NCI-H524 treated with DMSO at 0.1 percent for 48 hours (cell line): Measurements from ENCODE around the gene HMOX2.

ENCODE experiments used
- DNase-seq: peaks from one replicate; lab custom pipeline; 2025; lab: John Stamatoyannopoulos, UW

Gene HMOX2

GRCh38 chr16:4525069-4525468 lies 48.9 kb downstream of the HMOX2 start:
- no peak for DNase-seq

GRCh38 chr16:4525634-4526277 lies 49.6 kb downstream of the HMOX2 start:
- no peak for DNase-seq

- DNase-seq, result no peak
Observed at GRCh38 chr16:4529085-4530060, 53.2 kb downstream of the HMOX2 start.

GRCh38 chr16:4531811-4532210 lies 55.6 kb downstream of the HMOX2 start:
- DNase-seq, result no peak

- no peak for DNase-seq
Observed at GRCh38 chr16:4532238-4532637, 56.0 kb downstream of the HMOX2 start.

GRCh38 chr16:4533490-4533889 lies 57.3 kb downstream of the HMOX2 start:
- DNase-seq, result no peak

- no peak for DNase-seq
Observed at GRCh38 chr16:4534151-4534790, 58.1 kb downstream of the HMOX2 start.

- no peak for DNase-seq
Observed at GRCh38 chr16:4535627-4536108, 59.5 kb downstream of the HMOX2 start.

GRCh38 chr16:4536391-4537106 lies 60.4 kb downstream of the HMOX2 start:
- DNase-seq, result no peak

- no peak for DNase-seq
Observed at GRCh38 chr16:4537376-4538343, 61.5 kb downstream of the HMOX2 start.

GRCh38 chr16:4538350-4539235 lies 62.4 kb downstream of the HMOX2 start, which contains the start of gene CDIP1:
CDIP1 (minus strand) TSS chr16:4538773; CDS start chr16:4514130, 24,643 bp downstream.
- peak; percentile 53 for DNase-seq

GRCh38 chr16:4539716-4540284 lies 63.6 kb downstream of the HMOX2 start:
- DNase-seq, result no peak

- DNase-seq, result no peak
Observed at GRCh38 chr16:4544473-4544872, 68.3 kb downstream of the HMOX2 start.

- no peak for DNase-seq
Observed at GRCh38 chr16:4548124-4548523, 71.9 kb downstream of the HMOX2 start.

GRCh38 chr16:4550591-4550990 lies 74.4 kb downstream of the HMOX2 start:
- DNase-seq, result no peak

GRCh38 chr16:4552541-4552940 lies 76.3 kb downstream of the HMOX2 start:
- DNase-seq, result no peak

GRCh38 chr16:4556112-4556511 lies 79.9 kb downstream of the HMOX2 start, which contains the start of gene C16orf96:
C16orf96 (plus strand) TSS chr16:4556340; CDS start chr16:4556490, 150 bp downstream.
- DNase-seq, result no peak

GRCh38 chr16:4556580-4556979 lies 80.4 kb downstream of the HMOX2 start:
- DNase-seq, result no peak

- DNase-seq, result no peak
Observed at GRCh38 chr16:4557973-4558372, 81.8 kb downstream of the HMOX2 start.
